Lung (tissue), 12 donors: ENCODE data around the gene ARHGEF18. TPM values are rescaled to one million over a fixed set of nuclear protein-coding genes. Genes with fewer than 3 reads are reported as not detected.
"Not testable (repeated sequence)": the region's sequence is repeated elsewhere in the genome, so short reads cannot be mapped to it uniquely, and the experiment has no call there.

ENCODE experiments used
- ATAC-seq: fragments of 200-7000 bp; cut with Tn5 transposase; one replicate; pipeline ENCODE4 v1.9.1; 2020; ENCODE audit warnings: moderate number of reproducible peaks; ENCODE audit not compliant: insufficient read depth, low FRiP score
- DNase-seq, 3 donors: peaks; one replicate each; pipeline ENCODE4 v3.0.0-alpha.2; 2013 to 2017
- H3K27ac ChIP-seq, 2 donors: one replicate each; pipeline ENCODE4 v1.5.1; 2013; ENCODE audit warnings: mild to moderate bottlenecking in 2 of 2, moderate library complexity in 2 of 2, control low read depth in 1 of 2, inconsistent platforms in 1 of 2, low read depth in 1 of 2, low read length in 1 of 2
- H3K27me3 ChIP-seq, 3 donors: one replicate each; pipeline ENCODE4 v1.5.1; 2013; ENCODE audit warnings: low read length in 2 of 3; ENCODE audit not compliant: control insufficient read depth in 3 of 3, insufficient read depth in 3 of 3
- H3K36me3 ChIP-seq, 4 donors: one replicate each; pipeline ENCODE4 v1.5.1; 2013; ENCODE audit warnings: low read length in 4 of 4, mild to moderate bottlenecking in 1 of 4, moderate library complexity in 1 of 4; ENCODE audit not compliant: control insufficient read depth in 4 of 4, insufficient read depth in 4 of 4
- H3K4me1 ChIP-seq, 5 donors: one replicate each; pipeline ENCODE4 v1.5.1; 2013; ENCODE audit warnings: low read length in 5 of 5, mild to moderate bottlenecking in 2 of 5, moderate library complexity in 1 of 5; ENCODE audit not compliant: control insufficient read depth in 5 of 5, insufficient read depth in 5 of 5
- H3K4me3 ChIP-seq: one replicate; pipeline ENCODE4 v1.5.1; 2013; ENCODE audit warnings: mild to moderate bottlenecking, control low read depth, moderate library complexity
- H3K9ac ChIP-seq, 2 donors: one replicate each; pipeline ENCODE4 v1.5.1; 2013; ENCODE audit warnings: low read length in 2 of 2, control low read depth in 1 of 2; ENCODE audit not compliant: insufficient read depth in 1 of 2
- H3K9me3 ChIP-seq, 4 donors: one replicate each; pipeline ENCODE4 v1.5.1; 2013; ENCODE audit warnings: low read length in 3 of 4, mild to moderate bottlenecking in 1 of 4, moderate library complexity in 1 of 4; ENCODE audit not compliant: control insufficient read depth in 4 of 4, insufficient read depth in 3 of 4
- WGBS, 2 donors: extraction: QIAGEN DNeasy Blood & Tissue Kit; methylation state at CpG; one replicate each; pipeline ENCODE4 v1.1.7; 2013; 5-methylcytosine and 5-hydroxymethylcytosine counted together
- polyA plus RNA-seq, 2 donors: library from polyadenylated mRNA; stranded (reverse); fragments of 200-250 nt; gene quantifications; one replicate each; pipeline ENCODE4 v1.2.1, GENCODE V29; 2013
- total RNA-seq, 2 donors: library from RNA; depleted of rRNA in 1 of 2; stranded (reverse); fragments of >200 nt in 1 of 2; gene quantifications; one replicate each; pipeline ENCODE4 v1.2.1, GENCODE V29; 2014 to 2021
- TF ChIP-seq, protein P1 (sequence below): IDR thresholded peaks from 2 replicates; pipeline ENCODE4 v1.5.1; 2012; ENCODE audit warnings: mild to moderate bottlenecking; ENCODE audit errors: control extremely low read depth, extremely low read depth
- donor health status: control.
- donor health status: control.
- donor health status: Bipolar disorder and iron deficiency.
- donor health status: healthy.
- donor health status: DM: yes; HTN: yes; CAD: no.

ARHGEF18 gene
- total and polyA plus RNA-seq, 4 donors: 22.8 to 55.6 (median 35.5) TPM

DNA sequence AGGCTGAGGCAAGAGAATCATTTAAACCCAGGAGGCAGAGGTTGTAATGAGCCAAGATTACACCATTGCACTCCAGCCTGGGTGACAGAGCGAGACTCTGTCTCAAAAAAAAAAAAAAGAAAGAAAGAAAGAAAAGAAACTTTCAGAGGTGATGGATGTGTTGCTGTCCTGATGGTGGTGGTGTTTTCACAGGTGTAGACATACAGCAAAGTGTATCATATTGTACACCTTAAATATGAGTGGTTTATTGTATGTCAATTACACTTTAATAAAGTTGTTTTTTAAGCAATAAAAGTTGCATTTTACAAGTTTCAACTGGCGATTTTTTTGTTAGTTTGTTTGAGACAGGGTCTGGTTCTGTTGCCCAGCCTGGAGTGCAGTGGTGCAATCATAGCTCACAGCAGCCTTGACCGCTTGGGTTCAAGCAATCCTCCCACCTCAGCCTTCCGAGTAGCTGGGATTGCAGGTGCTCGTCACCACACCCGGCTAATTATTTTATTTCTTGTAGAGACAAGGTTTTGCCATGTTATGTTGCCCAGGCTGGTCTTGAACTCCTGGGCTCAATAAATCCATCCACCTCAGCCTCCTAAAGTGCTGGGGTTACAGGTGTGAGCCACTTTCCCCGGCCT lies 41.0 kb upstream of the ARHGEF18 start:
- no peaks in the 10 kb centered on the region for H3K36me3 ChIP-seq
- DNase-seq (no peak), ATAC-seq (no peak)
- TF ChIP-seq, protein P1, sequence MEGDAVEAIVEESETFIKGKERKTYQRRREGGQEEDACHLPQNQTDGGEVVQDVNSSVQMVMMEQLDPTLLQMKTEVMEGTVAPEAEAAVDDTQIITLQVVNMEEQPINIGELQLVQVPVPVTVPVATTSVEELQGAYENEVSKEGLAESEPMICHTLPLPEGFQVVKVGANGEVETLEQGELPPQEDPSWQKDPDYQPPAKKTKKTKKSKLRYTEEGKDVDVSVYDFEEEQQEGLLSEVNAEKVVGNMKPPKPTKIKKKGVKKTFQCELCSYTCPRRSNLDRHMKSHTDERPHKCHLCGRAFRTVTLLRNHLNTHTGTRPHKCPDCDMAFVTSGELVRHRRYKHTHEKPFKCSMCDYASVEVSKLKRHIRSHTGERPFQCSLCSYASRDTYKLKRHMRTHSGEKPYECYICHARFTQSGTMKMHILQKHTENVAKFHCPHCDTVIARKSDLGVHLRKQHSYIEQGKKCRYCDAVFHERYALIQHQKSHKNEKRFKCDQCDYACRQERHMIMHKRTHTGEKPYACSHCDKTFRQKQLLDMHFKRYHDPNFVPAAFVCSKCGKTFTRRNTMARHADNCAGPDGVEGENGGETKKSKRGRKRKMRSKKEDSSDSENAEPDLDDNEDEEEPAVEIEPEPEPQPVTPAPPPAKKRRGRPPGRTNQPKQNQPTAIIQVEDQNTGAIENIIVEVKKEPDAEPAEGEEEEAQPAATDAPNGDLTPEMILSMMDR: no peak
- no peak overlapping the region for H3K9ac ChIP-seq
- 78 to 92% methylated on average over 7 of the region's 7 CpGs for WGBS, 2 donors
- H3K4me1 ChIP-seq: no peaks in the 10 kb centered on the region
- H3K27ac ChIP-seq: no peak overlapping the region
- no peaks in the 10 kb centered on the region for H3K27me3 ChIP-seq
- H3K9me3 ChIP-seq: no peaks in the 10 kb centered on the region
- no peak overlapping the region for H3K4me3 ChIP-seq

DNA sequence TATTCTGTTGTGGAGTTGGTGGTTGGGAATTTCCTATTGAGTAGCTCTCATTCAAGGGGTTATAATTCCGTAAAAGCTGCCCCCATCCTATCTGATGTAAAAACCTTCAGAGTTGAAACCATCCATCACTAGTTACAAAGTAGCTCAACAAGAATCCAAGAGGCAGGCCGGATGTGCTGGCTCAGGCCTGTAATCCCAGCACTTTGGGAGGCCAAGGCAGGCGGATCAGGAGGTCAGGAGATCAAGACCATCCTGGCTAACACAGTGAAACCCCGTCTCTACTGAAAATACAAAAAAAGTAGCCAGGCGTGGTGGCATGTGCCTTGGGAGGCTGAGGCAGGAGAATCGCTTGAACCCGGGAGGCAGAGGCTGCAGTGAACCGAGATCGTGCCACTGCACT lies 40.4 kb upstream of the ARHGEF18 start:
- not testable (repeated sequence) for H3K9ac ChIP-seq, H3K27ac ChIP-seq, ATAC-seq, H3K36me3 ChIP-seq, H3K4me1 ChIP-seq, H3K9me3 ChIP-seq, H3K27me3 ChIP-seq, H3K4me3 ChIP-seq, DNase-seq
- 87 to 88% methylated on average over 9 of the region's 9 CpGs for WGBS, 2 donors

DNA sequence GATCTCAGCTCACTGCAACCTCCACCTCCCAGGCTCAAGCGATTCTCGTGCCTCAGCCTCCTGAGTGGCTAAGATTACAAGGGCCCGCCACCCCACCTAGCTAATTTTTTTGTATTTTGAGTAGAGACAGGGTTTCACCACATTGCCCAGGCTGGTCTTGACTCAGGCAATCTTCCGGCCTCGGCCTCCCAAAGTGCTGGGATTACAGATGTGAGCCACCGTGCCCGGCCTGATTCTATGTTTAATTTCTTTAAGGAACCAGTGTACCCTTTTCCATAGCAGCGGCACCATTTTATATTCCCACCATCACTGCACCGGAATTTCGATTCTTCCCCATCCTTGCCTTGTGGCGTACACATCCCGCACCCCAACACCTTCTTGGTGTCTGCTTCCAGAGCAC lies 36.8 kb upstream of the ARHGEF18 start:
- WGBS, 2 donors: 96 to 97% methylated on average over 12 of the region's 12 CpGs
- Histone ChIP-seq H3K36me3 (no peaks in the 10 kb centered on the region), H3K27ac (no peak overlapping the region), H3K9ac (no peak overlapping the region), H3K4me3 (no peak overlapping the region), H3K27me3 (no peaks in the 10 kb centered on the region), H3K4me1 (no peaks in the 10 kb centered on the region), H3K9me3 (peaks cover 0 to 5% (median 0%) of the 10 kb centered on the region in 4 donors)
- DNase-seq (no peak), ATAC-seq (no peak)
- TF ChIP-seq, protein P1: no peak

- DNase-seq (no peak), ATAC-seq (no peak)
- TF ChIP-seq, protein P1: no peak
- 68 to 74% methylated on average over 7 of the region's 7 CpGs for WGBS, 2 donors
- Histone ChIP-seq H3K4me1 (no peaks in the 10 kb centered on the region), H3K4me3 (no peak overlapping the region), H3K9ac (no peak overlapping the region), H3K36me3 (no peaks in the 10 kb centered on the region), H3K27ac (no peak overlapping the region), H3K27me3 (no peaks in the 10 kb centered on the region), H3K9me3 (peaks cover 0 to 5% (median 0%) of the 10 kb centered on the region in 4 donors)
Observed at GRCh38 chr19:7312816-7313215, 35.9 kb upstream of the ARHGEF18 start.
